HEK293 (cell line): ENCODE data around the gene FBXW5.

ENCODE experiments used
- CTCF ChIP-seq: fragments of 450-650 bp; formaldehyde crosslinking; IDR thresholded peaks from 2 replicates; pipeline ENCODE4 v1.5.1; 2016; ENCODE audit warnings: missing biosample characterization, missing genetic modification characterization
- EGR2 ChIP-seq: fragments of 450-650 bp; formaldehyde crosslinking; IDR thresholded peaks from 2 replicates; pipeline ENCODE4 v1.5.1; 2016; ENCODE audit warnings: low read depth, missing biosample characterization, missing genetic modification characterization
- GLIS1 ChIP-seq: fragments of 450-650 bp; formaldehyde crosslinking; IDR thresholded peaks from 2 replicates; pipeline ENCODE4 v1.5.1; 2016; ENCODE audit warnings: missing biosample characterization, missing genetic modification characterization
- ZNF221 ChIP-seq: fragments of 450-650 bp; formaldehyde crosslinking; IDR thresholded peaks from 2 replicates; pipeline ENCODE4 v1.5.1; 2017; ENCODE audit warnings: missing biosample characterization, missing genetic modification characterization, borderline replicate concordance
- ZNF391 ChIP-seq: fragments of 450-650 bp; formaldehyde crosslinking; IDR thresholded peaks from 2 replicates; pipeline ENCODE4 v1.5.1; 2016; ENCODE audit warnings: low read depth, missing biosample characterization, missing genetic modification characterization, borderline replicate concordance
- ZNF521 ChIP-seq: fragments of 450-650 bp; formaldehyde crosslinking; IDR thresholded peaks from 2 replicates; pipeline ENCODE4 v1.5.1; 2017; ENCODE audit warnings: missing biosample characterization, mild to moderate bottlenecking, missing genetic modification characterization
- ZNF792 ChIP-seq: fragments of 450-650 bp; formaldehyde crosslinking; IDR thresholded peaks from 2 replicates; pipeline ENCODE4 v1.5.1; 2016; ENCODE audit warnings: missing biosample characterization, missing genetic modification characterization
- TF ChIP-seq, protein P1 (sequence below): fragments of 450-650 bp; formaldehyde crosslinking; IDR thresholded peaks from 2 replicates; pipeline ENCODE4 v1.5.1; 2016; ENCODE audit warnings: missing biosample characterization, missing genetic modification characterization, borderline replicate concordance
- TF ChIP-seq, protein P2 (sequence below): fragments of 450-650 bp; formaldehyde crosslinking; IDR thresholded peaks from 2 replicates; pipeline ENCODE4 v1.5.1; 2016; ENCODE audit warnings: missing biosample characterization, missing genetic modification characterization

DNA sequence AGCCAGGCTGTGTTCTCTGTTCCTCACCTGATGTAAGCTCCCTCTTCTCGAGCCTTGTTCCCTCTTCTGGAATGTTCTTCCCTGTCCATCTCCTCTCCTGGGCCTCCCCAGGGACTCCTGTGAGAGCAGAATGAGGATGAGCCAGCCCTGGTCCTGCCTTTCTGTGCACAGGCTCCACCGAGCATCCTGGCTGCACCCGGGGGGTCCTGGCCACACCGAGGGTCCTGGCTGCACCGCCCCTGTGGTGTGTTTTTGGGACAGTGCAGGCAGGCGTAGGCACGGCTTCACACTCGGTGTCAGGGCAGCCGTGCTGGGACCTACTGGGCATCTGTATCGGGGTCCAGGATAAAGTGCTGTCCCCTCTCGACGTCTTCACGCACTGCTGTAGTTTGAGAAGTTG lies 17.8 kb downstream of the FBXW5 start:
- TF ChIP-seq GLIS1 (tag by site-specific recombination) = no peak
- no peak for TF ChIP-seq ZNF521 (tag by site-specific recombination)
- TF ChIP-seq ZNF792 (tag by site-specific recombination) = no peak
- TF ChIP-seq CTCF (tag by site-specific recombination) = no peak
- TF ChIP-seq, protein P1, sequence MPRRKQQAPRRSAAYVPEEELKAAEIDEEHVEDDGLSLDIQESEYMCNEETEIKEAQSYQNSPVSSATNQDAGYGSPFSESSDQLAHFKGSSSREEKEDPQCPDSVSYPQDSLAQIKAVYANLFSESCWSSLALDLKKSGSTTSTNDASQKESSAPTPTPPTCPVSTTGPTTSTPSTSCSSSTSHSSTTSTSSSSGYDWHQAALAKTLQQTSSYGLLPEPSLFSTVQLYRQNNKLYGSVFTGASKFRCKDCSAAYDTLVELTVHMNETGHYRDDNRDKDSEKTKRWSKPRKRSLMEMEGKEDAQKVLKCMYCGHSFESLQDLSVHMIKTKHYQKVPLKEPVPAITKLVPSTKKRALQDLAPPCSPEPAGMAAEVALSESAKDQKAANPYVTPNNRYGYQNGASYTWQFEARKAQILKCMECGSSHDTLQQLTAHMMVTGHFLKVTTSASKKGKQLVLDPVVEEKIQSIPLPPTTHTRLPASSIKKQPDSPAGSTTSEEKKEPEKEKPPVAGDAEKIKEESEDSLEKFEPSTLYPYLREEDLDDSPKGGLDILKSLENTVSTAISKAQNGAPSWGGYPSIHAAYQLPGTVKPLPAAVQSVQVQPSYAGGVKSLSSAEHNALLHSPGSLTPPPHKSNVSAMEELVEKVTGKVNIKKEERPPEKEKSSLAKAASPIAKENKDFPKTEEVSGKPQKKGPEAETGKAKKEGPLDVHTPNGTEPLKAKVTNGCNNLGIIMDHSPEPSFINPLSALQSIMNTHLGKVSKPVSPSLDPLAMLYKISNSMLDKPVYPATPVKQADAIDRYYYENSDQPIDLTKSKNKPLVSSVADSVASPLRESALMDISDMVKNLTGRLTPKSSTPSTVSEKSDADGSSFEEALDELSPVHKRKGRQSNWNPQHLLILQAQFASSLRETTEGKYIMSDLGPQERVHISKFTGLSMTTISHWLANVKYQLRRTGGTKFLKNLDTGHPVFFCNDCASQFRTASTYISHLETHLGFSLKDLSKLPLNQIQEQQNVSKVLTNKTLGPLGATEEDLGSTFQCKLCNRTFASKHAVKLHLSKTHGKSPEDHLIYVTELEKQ = no peak
- TF ChIP-seq ZNF391 (tag by site-specific recombination) = no peak
- TF ChIP-seq, protein P2, sequence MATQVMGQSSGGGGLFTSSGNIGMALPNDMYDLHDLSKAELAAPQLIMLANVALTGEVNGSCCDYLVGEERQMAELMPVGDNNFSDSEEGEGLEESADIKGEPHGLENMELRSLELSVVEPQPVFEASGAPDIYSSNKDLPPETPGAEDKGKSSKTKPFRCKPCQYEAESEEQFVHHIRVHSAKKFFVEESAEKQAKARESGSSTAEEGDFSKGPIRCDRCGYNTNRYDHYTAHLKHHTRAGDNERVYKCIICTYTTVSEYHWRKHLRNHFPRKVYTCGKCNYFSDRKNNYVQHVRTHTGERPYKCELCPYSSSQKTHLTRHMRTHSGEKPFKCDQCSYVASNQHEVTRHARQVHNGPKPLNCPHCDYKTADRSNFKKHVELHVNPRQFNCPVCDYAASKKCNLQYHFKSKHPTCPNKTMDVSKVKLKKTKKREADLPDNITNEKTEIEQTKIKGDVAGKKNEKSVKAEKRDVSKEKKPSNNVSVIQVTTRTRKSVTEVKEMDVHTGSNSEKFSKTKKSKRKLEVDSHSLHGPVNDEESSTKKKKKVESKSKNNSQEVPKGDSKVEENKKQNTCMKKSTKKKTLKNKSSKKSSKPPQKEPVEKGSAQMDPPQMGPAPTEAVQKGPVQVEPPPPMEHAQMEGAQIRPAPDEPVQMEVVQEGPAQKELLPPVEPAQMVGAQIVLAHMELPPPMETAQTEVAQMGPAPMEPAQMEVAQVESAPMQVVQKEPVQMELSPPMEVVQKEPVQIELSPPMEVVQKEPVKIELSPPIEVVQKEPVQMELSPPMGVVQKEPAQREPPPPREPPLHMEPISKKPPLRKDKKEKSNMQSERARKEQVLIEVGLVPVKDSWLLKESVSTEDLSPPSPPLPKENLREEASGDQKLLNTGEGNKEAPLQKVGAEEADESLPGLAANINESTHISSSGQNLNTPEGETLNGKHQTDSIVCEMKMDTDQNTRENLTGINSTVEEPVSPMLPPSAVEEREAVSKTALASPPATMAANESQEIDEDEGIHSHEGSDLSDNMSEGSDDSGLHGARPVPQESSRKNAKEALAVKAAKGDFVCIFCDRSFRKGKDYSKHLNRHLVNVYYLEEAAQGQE = no peak
- no peak for TF ChIP-seq EGR2 (tag by site-specific recombination)
- TF ChIP-seq ZNF221 (tag by site-specific recombination) = no peak
